ENCODE results near the gene CHST11. TPM values are rescaled to one million over a fixed set of nuclear protein-coding genes. Genes with fewer than 3 reads are reported as not detected.
A peak's percentile ranks its signal among the peaks of the same experiment; 100 is the strongest.

Gene CHST11
- total and polyA plus RNA-seq, 8 donors, result 11.1 to 56.9 (median 14.8) TPM

DNA sequence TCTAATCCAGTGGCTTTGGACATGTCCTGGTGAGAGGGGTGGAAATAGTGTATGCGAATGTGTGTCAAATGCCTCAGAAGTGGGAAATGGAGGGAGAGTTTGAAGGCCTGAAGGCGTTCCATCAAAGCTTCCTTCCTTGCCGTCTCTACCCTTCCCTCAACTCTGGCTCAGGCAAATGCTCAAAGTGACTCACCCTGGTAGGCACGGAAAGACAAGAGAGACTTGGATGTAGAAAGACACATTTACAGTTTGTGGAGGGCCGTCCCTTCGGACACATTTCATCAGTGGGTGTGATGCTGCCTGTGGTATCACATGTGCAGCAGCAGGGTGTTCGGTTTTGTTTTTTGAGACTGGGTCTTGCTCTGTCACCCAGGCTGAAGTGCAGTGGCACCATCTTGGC is 36.7 kb downstream of the CHST11 start:
- DNase-seq (no peak), ATAC-seq (no peak)
- Histone ChIP-seq H3K9me3 (no peaks in the 10 kb centered on the region), H3K27ac (peak overlapping the region in 1 of 2 donors; percentile 39), H3K36me3 (no peaks in the 10 kb centered on the region), H3K27me3 (no peaks in the 10 kb centered on the region), H3K4me1 (peaks cover 0 to 84% of the 10 kb centered on the region in 2 donors), H3K4me3 (no peak overlapping the region)
- TF ChIP-seq, protein P1, sequence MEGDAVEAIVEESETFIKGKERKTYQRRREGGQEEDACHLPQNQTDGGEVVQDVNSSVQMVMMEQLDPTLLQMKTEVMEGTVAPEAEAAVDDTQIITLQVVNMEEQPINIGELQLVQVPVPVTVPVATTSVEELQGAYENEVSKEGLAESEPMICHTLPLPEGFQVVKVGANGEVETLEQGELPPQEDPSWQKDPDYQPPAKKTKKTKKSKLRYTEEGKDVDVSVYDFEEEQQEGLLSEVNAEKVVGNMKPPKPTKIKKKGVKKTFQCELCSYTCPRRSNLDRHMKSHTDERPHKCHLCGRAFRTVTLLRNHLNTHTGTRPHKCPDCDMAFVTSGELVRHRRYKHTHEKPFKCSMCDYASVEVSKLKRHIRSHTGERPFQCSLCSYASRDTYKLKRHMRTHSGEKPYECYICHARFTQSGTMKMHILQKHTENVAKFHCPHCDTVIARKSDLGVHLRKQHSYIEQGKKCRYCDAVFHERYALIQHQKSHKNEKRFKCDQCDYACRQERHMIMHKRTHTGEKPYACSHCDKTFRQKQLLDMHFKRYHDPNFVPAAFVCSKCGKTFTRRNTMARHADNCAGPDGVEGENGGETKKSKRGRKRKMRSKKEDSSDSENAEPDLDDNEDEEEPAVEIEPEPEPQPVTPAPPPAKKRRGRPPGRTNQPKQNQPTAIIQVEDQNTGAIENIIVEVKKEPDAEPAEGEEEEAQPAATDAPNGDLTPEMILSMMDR (IDR thresholded peaks at IDR 0.05), result no peak
- intact Hi-C loops (cut with DNase I), result no loop called here

DNA sequence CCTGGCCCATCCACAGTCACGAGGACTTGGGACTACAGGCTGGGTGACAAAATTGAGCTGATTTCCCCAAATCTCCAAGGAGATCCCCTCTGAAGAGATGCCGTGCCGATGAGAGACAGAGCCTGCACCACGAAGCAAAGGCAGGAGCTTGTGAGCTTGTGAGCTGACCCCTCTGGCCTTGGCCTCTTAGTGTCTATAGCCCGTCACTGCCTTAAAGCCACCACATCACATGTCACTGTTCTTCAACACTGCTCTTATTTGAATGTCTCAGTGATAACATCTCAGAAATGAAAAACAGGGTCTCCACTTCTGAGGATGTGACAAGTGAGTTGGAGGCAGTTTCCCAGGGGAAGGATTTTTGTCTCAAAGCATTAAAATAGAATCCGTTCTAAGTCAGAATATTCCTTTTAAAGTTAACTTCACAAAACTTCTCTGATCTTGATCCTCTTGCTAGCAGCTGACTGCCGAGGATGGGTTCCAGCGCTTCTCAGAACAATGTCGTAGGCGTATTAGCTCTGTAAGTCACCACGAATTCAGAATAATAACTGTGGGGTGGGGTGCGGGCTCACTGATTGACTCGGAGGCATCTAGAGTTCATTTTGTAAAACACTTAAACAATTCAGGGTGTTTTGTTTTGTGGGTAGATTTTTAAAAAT is 37.5 kb downstream of the CHST11 start:
- H3K9me3 ChIP-seq, result no peaks in the 10 kb centered on the region
- no peaks in the 10 kb centered on the region for H3K36me3 ChIP-seq
- ATAC-seq (peak; percentile 48), DNase-seq (no peak)
- no peak overlapping the region for H3K4me3 ChIP-seq
- H3K4me1 ChIP-seq, result peaks cover 0 to 85% of the 10 kb centered on the region in 2 donors
- no peaks in the 10 kb centered on the region for H3K27me3 ChIP-seq
- TF ChIP-seq, protein P1 (IDR thresholded peaks at IDR 0.05), result no peak
- peak overlapping the region; percentile 39 to 42 for H3K27ac ChIP-seq
- intact Hi-C loops (cut with DNase I), result no loop called here

GRCh38 chr12:104494793-104495158 is 38.0 kb downstream of the CHST11 start:
- Histone ChIP-seq H3K9me3 (no peaks in the 10 kb centered on the region), H3K27me3 (no peaks in the 10 kb centered on the region), H3K4me3 (no peak overlapping the region), H3K27ac (peak overlapping the region; percentile 39 to 42), H3K4me1 (peaks cover 0 to 86% of the 10 kb centered on the region in 2 donors), H3K36me3 (no peaks in the 10 kb centered on the region)
- intact Hi-C loops (cut with DNase I), result no loop called here
- no peak for DNase-seq
- peak; percentile 32 for ATAC-seq
- TF ChIP-seq, protein P1 (IDR thresholded peaks at IDR 0.05), result no peak

- Histone ChIP-seq H3K4me1 (peaks cover 0 to 86% of the 10 kb centered on the region in 2 donors), H3K27ac (no peak overlapping the region)
Measured at GRCh38 chr12:104495786-104496185, 39.0 kb downstream of the CHST11 start.

DNA sequence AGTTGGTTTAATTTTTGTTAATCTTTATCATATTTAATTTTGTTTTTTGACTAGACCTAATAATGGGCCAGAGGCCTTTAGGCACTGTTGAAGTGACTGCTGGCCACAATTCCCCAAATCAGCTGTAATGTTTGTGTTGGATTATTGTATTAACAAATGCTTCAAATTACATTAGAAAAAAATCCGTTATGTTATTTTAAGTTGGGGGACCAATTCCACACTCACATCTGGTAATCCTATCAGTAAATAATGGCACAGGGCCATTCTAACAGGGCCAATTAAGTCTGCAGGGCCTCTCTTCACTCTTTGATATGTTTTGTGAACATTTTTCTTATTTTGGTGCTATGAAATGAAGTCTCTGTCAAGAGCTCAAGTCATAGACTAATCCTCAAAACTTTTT is 39.6 kb downstream of the CHST11 start:
- Histone ChIP-seq H3K4me3 (no peak overlapping the region), H3K9me3 (no peaks in the 10 kb centered on the region), H3K27me3 (no peaks in the 10 kb centered on the region), H3K4me1 (peaks cover 0 to 87% of the 10 kb centered on the region in 2 donors), H3K36me3 (no peaks in the 10 kb centered on the region), H3K27ac (no peak overlapping the region)
- TF ChIP-seq, protein P1 (IDR thresholded peaks at IDR 0.05), result no peak
- ATAC-seq (no peak), DNase-seq (no peak)
- intact Hi-C loops (cut with DNase I), result no loop called here

More at GRCh38 chr12:104495786-104496185, 39.0 kb downstream of the CHST11 start:
- Histone ChIP-seq H3K4me3 (no peak overlapping the region), H3K9me3 (no peaks in the 10 kb centered on the region), H3K27me3 (no peaks in the 10 kb centered on the region), H3K36me3 (no peaks in the 10 kb centered on the region)
- DNase-seq (no peak), ATAC-seq (no peak)
- TF ChIP-seq, protein P1 (IDR thresholded peaks at IDR 0.05), result no peak
- intact Hi-C loops (cut with DNase I), result no loop called here

Data from left lung (tissue), 10 donors.